Hematopoietic multipotent progenitor cell treated with erythropoietin and hydrocortisone succinate and interleukin-3 and kit ligand, for 15 days (in vitro differentiated cells): ENCODE data around the gene TSC2.

ENCODE experiments used
- DNase-seq: peaks from one replicate; pipeline ENCODE4 v3.0.0-alpha.2; 2015; ENCODE audit warnings: low spot score

The TSC2 gene

GRCh38 chr16:2071454-2072202 lies 23.8 kb downstream of the TSC2 start:
- no peak for DNase-seq

DNA sequence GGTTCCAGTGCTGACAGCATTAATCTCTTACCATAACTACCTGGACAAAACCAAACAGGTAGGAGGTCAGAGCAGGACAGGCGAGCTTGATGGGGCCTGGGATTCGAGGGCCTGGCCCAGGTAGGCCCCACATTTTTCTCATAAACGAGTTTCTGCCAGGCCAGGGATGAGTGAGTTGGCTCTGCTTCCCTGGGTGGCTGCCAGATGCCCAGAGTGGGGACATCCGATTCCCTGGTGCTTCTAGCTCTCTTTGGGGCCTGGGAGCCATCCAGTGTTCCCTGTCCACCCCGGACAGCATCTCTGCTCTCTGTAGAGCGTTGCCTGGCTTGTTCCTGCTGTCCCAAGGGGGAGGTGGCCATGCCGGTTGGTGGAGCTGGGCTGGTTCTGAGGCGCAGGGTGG lies 25.1 kb downstream of the TSC2 start:
- DNase-seq = no peak

DNA sequence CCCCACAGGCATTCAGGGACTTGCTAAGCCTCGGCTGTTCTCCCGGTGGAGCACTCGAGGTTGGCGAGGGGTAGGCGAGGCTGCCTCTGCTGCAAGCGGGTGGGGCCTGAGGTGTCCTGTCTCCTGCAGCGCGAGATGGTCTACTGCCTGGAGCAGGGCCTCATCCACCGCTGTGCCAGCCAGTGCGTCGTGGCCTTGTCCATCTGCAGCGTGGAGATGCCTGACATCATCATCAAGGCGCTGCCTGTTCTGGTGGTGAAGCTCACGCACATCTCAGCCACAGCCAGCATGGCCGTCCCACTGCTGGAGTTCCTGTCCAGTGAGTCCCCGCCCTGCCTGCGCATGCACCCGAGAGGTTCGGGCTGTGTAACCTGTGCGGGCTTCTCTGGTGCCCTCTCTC lies 26.3 kb downstream of the TSC2 start:
- DNase-seq = no peak

DNA sequence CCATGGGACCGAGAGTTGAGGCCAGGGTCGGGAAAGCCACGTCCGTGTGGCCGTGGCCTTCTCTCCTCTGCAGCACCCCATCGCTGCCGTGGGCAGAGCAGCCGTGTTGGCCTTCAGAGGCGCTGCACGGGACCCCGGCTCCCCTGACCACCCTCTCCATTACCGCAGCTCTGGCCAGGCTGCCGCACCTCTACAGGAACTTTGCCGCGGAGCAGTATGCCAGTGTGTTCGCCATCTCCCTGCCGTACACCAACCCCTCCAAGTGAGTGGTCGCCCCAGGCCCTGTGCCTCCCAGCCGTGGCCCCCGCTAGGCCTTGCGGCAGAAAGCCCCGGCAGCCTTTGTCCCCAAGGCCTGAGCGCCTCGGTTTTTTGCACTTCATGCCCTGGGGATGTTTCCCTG lies 27.8 kb downstream of the TSC2 start:
- no peak for DNase-seq

DNA sequence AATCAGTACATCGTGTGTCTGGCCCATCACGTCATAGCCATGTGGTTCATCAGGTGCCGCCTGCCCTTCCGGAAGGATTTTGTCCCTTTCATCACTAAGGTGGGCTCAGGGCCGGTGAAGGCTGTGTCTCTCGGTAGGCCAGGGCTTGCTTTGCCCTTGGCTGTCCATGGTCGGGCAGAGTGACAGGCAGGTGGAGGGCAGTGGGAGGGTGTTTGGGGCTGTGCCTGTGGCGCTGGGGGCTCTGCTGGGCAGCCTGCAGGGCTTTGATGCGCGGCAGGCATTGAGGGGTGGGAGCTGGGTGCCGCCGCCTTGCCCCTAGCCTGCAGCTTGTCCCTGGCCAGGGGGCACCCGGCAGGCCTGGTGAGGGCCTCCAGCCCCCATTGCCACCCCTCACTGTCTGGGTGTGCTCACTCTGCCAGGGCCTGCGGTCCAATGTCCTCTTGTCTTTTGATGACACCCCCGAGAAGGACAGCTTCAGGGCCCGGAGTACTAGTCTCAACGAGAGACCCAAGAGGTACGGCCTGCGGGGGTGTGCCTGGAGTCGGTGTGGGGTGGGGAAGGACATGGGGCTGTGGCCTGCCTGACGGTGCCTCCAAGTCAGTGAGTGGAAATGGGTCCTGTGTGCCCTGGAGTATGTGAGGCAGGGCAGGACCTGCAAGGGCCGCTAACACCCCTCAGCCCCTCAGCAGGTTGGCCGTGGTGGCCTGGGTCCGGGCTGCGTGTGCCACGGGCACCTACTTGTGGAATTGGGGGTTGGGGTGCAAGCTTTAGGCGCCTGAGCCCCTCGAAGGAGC lies 28.5 kb downstream of the TSC2 start:
- DNase-seq = no peak

- DNase-seq = no peak
These were observed 29.2 kb downstream of the TSC2 start for GRCh38 chr16:2077016-2077415.

GRCh38 chr16:2077696-2078095 lies 29.9 kb downstream of the TSC2 start:
- no peak for DNase-seq

DNA sequence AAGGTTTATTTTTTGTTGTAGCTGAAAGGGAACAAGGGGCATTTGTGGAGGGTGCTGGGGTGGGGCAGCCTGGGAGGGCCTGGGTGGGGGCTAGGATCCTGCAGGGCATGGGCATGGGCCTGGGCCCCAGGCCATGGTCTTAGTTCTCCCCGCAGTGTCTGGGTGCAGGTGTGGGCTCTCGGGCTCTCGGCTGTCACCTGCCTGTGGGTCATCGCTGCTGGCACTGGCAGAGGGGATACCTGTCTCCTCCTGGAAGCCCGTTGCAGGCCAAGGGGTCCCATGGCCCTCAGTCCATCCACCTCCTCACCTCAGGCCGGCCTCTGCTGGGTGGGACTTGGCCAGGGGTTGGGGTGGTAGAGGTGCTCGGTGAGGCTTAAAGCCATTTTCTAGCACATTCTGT lies 30.3 kb downstream of the TSC2 start:
- no peak for DNase-seq

DNA sequence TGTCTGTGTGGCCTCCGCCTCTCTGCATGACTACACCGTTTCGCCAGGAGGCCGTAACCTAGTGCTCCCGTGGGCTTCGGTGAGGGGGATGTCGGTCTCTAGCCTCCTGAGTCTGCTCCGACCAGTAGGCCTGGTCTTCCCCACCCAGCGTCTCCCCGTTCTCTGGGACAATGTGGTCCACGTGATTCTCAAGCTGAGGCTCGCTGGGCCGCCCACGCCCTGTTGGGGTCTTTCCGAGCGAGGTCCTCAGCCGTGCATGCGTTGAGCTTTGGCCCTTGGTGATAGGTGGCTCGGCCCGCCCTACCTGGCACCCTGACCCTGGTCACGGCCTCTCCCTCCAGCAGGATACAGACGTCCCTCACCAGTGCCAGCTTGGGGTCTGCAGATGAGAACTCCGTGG lies 30.9 kb downstream of the TSC2 start:
- DNase-seq = no peak

- DNase-seq = no peak
These were observed 31.6 kb downstream of the TSC2 start for GRCh38 chr16:2079311-2079800.

DNA sequence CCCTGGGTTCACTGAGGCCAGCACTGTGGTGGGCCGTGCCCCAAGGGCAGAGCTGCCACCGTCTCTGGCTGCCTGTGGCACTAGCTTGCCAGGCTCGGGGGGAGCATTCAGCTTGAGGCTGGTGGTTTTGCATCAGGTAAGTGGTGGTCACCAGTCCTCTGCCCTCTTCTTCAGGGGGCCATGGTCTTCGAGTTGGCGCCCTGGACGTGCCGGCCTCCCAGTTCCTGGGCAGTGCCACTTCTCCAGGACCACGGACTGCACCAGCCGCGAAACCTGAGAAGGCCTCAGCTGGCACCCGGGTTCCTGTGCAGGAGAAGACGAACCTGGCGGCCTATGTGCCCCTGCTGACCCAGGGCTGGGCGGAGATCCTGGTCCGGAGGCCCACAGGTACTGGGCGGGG lies 32.2 kb downstream of the TSC2 start:
- DNase-seq = no peak

DNA sequence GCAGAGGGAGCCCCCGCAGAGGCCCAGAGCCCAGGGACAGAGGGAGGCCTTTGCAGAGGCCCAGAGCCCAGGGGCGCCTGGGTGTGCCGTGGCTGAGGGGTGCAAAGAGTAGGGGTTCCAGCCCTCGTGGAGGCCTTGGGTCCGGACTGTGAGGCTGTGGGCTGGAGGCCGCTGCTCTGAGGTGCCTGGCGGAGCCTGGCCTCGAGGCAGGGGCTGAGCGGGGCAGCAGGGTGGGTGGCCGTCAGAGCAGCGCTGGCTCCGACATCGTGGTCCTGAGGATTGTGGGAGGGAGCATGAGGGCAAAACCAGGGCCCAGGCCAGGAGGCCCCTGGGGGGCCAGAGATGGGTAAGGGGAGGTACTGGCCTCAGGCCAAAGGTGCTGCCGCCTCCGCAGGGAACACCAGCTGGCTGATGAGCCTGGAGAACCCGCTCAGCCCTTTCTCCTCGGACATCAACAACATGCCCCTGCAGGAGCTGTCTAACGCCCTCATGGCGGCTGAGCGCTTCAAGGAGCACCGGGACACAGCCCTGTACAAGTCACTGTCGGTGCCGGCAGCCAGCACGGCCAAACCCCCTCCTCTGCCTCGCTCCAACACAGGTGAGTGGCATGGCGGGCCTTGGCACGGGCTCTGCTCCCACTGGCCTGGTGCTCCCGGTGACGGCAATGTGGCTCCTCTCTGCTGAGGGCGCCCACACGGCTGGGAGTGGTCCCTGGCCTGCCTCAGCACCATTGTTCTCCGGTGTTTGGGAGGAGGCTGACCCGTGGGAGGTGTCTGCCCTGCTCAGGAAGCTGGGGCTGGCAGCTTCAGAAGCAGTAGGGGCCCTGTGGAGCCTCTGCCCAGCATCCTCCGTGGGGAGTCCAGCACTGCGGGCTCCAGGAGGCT lies 33.7 kb downstream of the TSC2 start:
- no peak for DNase-seq

GRCh38 chr16:2082171-2082982 lies 34.6 kb downstream of the TSC2 start:
- no peak for DNase-seq

- DNase-seq = no peak
These were observed 35.2 kb downstream of the TSC2 start for GRCh38 chr16:2082983-2083364.

DNA sequence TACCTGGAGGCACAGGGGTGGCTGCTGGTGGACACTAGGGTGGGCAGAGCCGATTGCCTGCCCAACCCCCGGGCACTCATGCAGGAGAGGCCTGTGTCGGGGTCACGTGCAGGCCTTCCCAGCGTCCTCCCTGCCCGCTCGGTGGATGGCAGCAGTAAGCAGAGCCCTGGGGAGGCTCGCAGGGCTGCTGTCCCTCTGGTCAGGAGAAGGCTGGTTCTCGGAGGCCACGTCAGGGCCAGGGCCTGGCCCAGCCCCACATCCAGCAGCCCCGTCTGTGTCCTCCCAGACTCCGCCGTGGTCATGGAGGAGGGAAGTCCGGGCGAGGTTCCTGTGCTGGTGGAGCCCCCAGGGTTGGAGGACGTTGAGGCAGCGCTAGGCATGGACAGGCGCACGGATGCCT lies 35.6 kb downstream of the TSC2 start:
- DNase-seq = no peak

GRCh38 chr16:2083876-2084780 lies 36.3 kb downstream of the TSC2 start:
- no peak for DNase-seq

- DNase-seq = no peak
These were observed 37.3 kb downstream of the TSC2 start for GRCh38 chr16:2084895-2085625.

- no peak for DNase-seq
These were observed 37.9 kb downstream of the TSC2 start for GRCh38 chr16:2085669-2086068.

GRCh38 chr16:2086106-2086742 lies 38.4 kb downstream of the TSC2 start:
- DNase-seq = no peak
